Epithelial cell of proximal tubule (primary cell): ENCODE data around the gene DTD1. TPM values are rescaled to one million over a fixed set of nuclear protein-coding genes. Genes with fewer than 3 reads are reported as not detected.

Source experiments
- DNase-seq: peaks from one replicate; pipeline ENCODE4 v3.0.0-alpha.2; 2011; ENCODE audit warnings: low read depth
- H3K4me3 ChIP-seq: 2 replicates; pipeline ENCODE4 v1.5.1; 2011; ENCODE audit warnings: low read depth, mild to moderate bottlenecking, low read length
- CTCF ChIP-seq: conservative IDR thresholded peaks from 2 replicates; pipeline ENCODE4 v1.5.1; 2012; ENCODE audit warnings: low read depth, mild to moderate bottlenecking, low read length
- total RNA-seq: library from RNA; depleted of rRNA; stranded (reverse); fragments of >200 nt; gene quantifications from 2 replicates; pipeline ENCODE4 v1.2.3, GENCODE V29; 2015

The DTD1 gene
- 79.4 and 90.3 TPM in 2 replicates for total RNA-seq

GRCh38 chr20:18587665-18588573 is at the start of gene DTD1:
DTD1 (plus strand) TSS chr20:18588054; CDS start chr20:18588073, 19 bp downstream.
- H3K4me3 ChIP-seq, result peak within 1 kb of the TSS; percentile 85
- DNase-seq, result peak; percentile 16
- peak; percentile 59 for TF ChIP-seq CTCF

- no peak for TF ChIP-seq CTCF
- peak; percentile 91 for DNase-seq
- no peak overlapping the region for H3K4me3 ChIP-seq
These were observed 46.1 kb upstream of the DTD1 start for GRCh38 chr20:18541741-18542140.

GRCh38 chr20:18543216-18543615 is 44.6 kb upstream of the DTD1 start:
- TF ChIP-seq CTCF, result no peak
- no peak overlapping the region for H3K4me3 ChIP-seq
- no peak for DNase-seq

- no peak overlapping the region for H3K4me3 ChIP-seq
- no peak for DNase-seq
- no peak for TF ChIP-seq CTCF
These were observed 43.9 kb upstream of the DTD1 start for GRCh38 chr20:18543932-18544331.

GRCh38 chr20:18545566-18545965 is 42.3 kb upstream of the DTD1 start:
- H3K4me3 ChIP-seq, result no peak overlapping the region
- no peak for DNase-seq
- no peak for TF ChIP-seq CTCF

- no peak for DNase-seq
- no peak overlapping the region for H3K4me3 ChIP-seq
- no peak for TF ChIP-seq CTCF
These were observed 39.4 kb upstream of the DTD1 start for GRCh38 chr20:18548465-18548864.

GRCh38 chr20:18553746-18554145 is 34.1 kb upstream of the DTD1 start:
- TF ChIP-seq CTCF, result no peak
- DNase-seq, result no peak
- no peak overlapping the region for H3K4me3 ChIP-seq
